HEK293 (cell line): Measurements from ENCODE around the gene GPER1.

Experiments used
- CTCF ChIA-PET: fragments of 350-600 bp; formaldehyde crosslinking; extraction: SDS; loops from one replicate; lab custom pipeline; 2021; ENCODE audit warnings: antibody characterized with exemption; lab: Yijun Ruan, JAX
- POLR2A ChIA-PET: fragments of 300-600 bp; formaldehyde crosslinking; extraction: SDS; loops from one replicate; lab custom pipeline; 2020; ENCODE audit warnings: antibody characterized with exemption, inconsistent platforms; lab: Yijun Ruan, JAX
- H3K27ac ChIP-seq: fragments of 200-500 bp; sonication (Bioruptor generic); 2 replicates; pipeline ENCODE4 v1.5.1; 2014; ENCODE audit warnings: low read depth, low read length, control low read depth, inconsistent platforms; ENCODE audit errors: extremely low read depth
- H3K36me3 ChIP-seq, 2 experiments: fragments of 200-500 bp in 1 of 2; sonication (Bioruptor generic) in 1 of 2; 1 replicate in 1 of 2; 2 replicates in 1 of 2; pipeline ENCODE4 v1.5.1; 2014 to 2017; ENCODE audit warnings: inconsistent platforms in 2 of 2, low read length in 2 of 2; ENCODE audit not compliant: control insufficient read depth in 2 of 2, insufficient read depth in 1 of 2
- H3K4me1 ChIP-seq: fragments of 200-500 bp; sonication (Bioruptor generic); 2 replicates; pipeline ENCODE4 v1.5.1; 2014; ENCODE audit warnings: mild to moderate bottlenecking, low read length, inconsistent platforms; ENCODE audit not compliant: control insufficient read depth, insufficient read depth
- H3K4me3 ChIP-seq: 2 replicates; pipeline ENCODE4 v1.5.1; 2011; ENCODE audit warnings: low read depth, mild to moderate bottlenecking, control low read depth, low read length, moderate library complexity
- H3K9me3 ChIP-seq: fragments of 200-500 bp; sonication (Bioruptor generic); 2 replicates; pipeline ENCODE4 v1.5.1; 2014; ENCODE audit warnings: low read depth, low read length, inconsistent platforms; ENCODE audit not compliant: control insufficient read depth, insufficient read depth
- BCL11A ChIP-seq: fragments of 450-650 bp; formaldehyde crosslinking; IDR thresholded peaks from 2 replicates; pipeline ENCODE4 v1.5.1; 2016; ENCODE audit warnings: low read depth, missing biosample characterization, missing genetic modification characterization
- GFI1B ChIP-seq: fragments of 450-650 bp; formaldehyde crosslinking; IDR thresholded peaks from 2 replicates; pipeline ENCODE4 v1.5.1; 2016; ENCODE audit warnings: missing biosample characterization, missing genetic modification characterization
- GLI4 ChIP-seq: fragments of 450-650 bp; formaldehyde crosslinking; IDR thresholded peaks from 2 replicates; pipeline ENCODE4 v1.5.1; 2016; ENCODE audit warnings: missing biosample characterization, missing genetic modification characterization
- HOXA7 ChIP-seq: sonication (generic); formaldehyde crosslinking; IDR thresholded peaks from 2 replicates; pipeline ENCODE4 v1.8.1; 2022; ENCODE audit warnings: missing genetic modification reagents, borderline replicate concordance
- KLF16 ChIP-seq: fragments of 450-650 bp; formaldehyde crosslinking; IDR thresholded peaks from 2 replicates; pipeline ENCODE4 v1.5.1; 2017; ENCODE audit warnings: missing biosample characterization, missing genetic modification characterization
- PBX3 ChIP-seq: sonication (generic); formaldehyde crosslinking; IDR thresholded peaks from 2 replicates; pipeline ENCODE4 v1.8.1; 2022; ENCODE audit warnings: mild to moderate bottlenecking, moderate library complexity, missing genetic modification reagents
- TCF7L2 ChIP-seq: IDR thresholded peaks from 2 replicates; pipeline ENCODE4 v1.6.1; 2011; ENCODE audit warnings: low read depth, mild to moderate bottlenecking, inconsistent platforms, low read length, moderate library complexity, borderline replicate concordance
- WT1 ChIP-seq: fragments of 450-650 bp; formaldehyde crosslinking; IDR thresholded peaks from 2 replicates; pipeline ENCODE4 v1.5.1; 2016; ENCODE audit warnings: missing biosample characterization, missing genetic modification characterization
- ZBTB1 ChIP-seq: fragments of 450-650 bp; formaldehyde crosslinking; IDR thresholded peaks from 2 replicates; pipeline ENCODE4 v1.5.1; 2016; ENCODE audit warnings: missing biosample characterization, missing genetic modification characterization
- ZBTB44 ChIP-seq: fragments of 450-650 bp; IDR thresholded peaks from 2 replicates; pipeline ENCODE4 v1.5.1; 2018; ENCODE audit warnings: missing biosample characterization, mild to moderate bottlenecking, missing genetic modification characterization
- ZBTB8A ChIP-seq: fragments of 450-650 bp; formaldehyde crosslinking; IDR thresholded peaks from 2 replicates; pipeline ENCODE4 v1.5.1; 2016; ENCODE audit warnings: missing biosample characterization, missing genetic modification characterization
- ZFP37 ChIP-seq: fragments of 450-650 bp; formaldehyde crosslinking; IDR thresholded peaks from 2 replicates; pipeline ENCODE4 v1.5.1; 2016; ENCODE audit warnings: missing biosample characterization, missing genetic modification characterization
- ZNF121 ChIP-seq: fragments of 450-650 bp; formaldehyde crosslinking; IDR thresholded peaks from 2 replicates; pipeline ENCODE4 v1.5.1; 2016; ENCODE audit warnings: missing biosample characterization, missing genetic modification characterization
- ZNF19 ChIP-seq: fragments of 450-650 bp; formaldehyde crosslinking; IDR thresholded peaks from 2 replicates; pipeline ENCODE4; 2016; ENCODE audit warnings: missing biosample characterization, missing genetic modification characterization, low read depth
- ZNF221 ChIP-seq: fragments of 450-650 bp; formaldehyde crosslinking; IDR thresholded peaks from 2 replicates; pipeline ENCODE4 v1.5.1; 2017; ENCODE audit warnings: missing biosample characterization, missing genetic modification characterization, borderline replicate concordance
- ZNF23 ChIP-seq: fragments of 450-650 bp; formaldehyde crosslinking; IDR thresholded peaks from 2 replicates; pipeline ENCODE4 v1.5.1; 2016; ENCODE audit warnings: missing biosample characterization, missing genetic modification characterization, borderline replicate concordance
- ZNF24 ChIP-seq: fragments of 450-650 bp; formaldehyde crosslinking; IDR thresholded peaks from 2 replicates; pipeline ENCODE4 v1.5.1; 2016; ENCODE audit warnings: missing biosample characterization, missing genetic modification characterization
- ZNF266 ChIP-seq: fragments of 450-650 bp; formaldehyde crosslinking; IDR thresholded peaks from 2 replicates; pipeline ENCODE4 v1.5.1; 2016; ENCODE audit warnings: missing biosample characterization, missing genetic modification characterization, low read depth
- ZNF274 ChIP-seq, 2 experiments: fragments of 200-500 bp in 1 of 2; fragments of 450-650 bp in 1 of 2; sonication (Bioruptor generic) in 1 of 2; formaldehyde crosslinking in 1 of 2; IDR thresholded peaks; 2 replicates each; pipeline versions ENCODE4 v1.5.1 to v1.6.1; 2014 to 2016; ENCODE audit warnings: borderline replicate concordance in 1 of 2, inconsistent platforms in 1 of 2, low read length in 1 of 2, missing biosample characterization in 1 of 2, missing genetic modification characterization in 1 of 2
- ZNF335 ChIP-seq: fragments of 450-650 bp; formaldehyde crosslinking; conservative IDR thresholded peaks from 2 replicates; pipeline ENCODE4 v1.5.1; 2016; ENCODE audit warnings: missing biosample characterization, missing genetic modification characterization
- ZNF350 ChIP-seq: fragments of 450-650 bp; formaldehyde crosslinking; IDR thresholded peaks from 2 replicates; pipeline ENCODE4 v1.5.0; 2017; ENCODE audit warnings: missing biosample characterization, mild to moderate bottlenecking, missing genetic modification characterization
- ZNF366 ChIP-seq: fragments of 450-650 bp; formaldehyde crosslinking; conservative IDR thresholded peaks from 2 replicates; pipeline ENCODE4 v1.5.1; 2016; ENCODE audit warnings: missing biosample characterization, missing genetic modification characterization
- ZNF391 ChIP-seq: fragments of 450-650 bp; formaldehyde crosslinking; IDR thresholded peaks from 2 replicates; pipeline ENCODE4 v1.5.1; 2016; ENCODE audit warnings: low read depth, missing biosample characterization, missing genetic modification characterization, borderline replicate concordance
- ZNF433 ChIP-seq: fragments of 450-650 bp; formaldehyde crosslinking; IDR thresholded peaks from 2 replicates; pipeline ENCODE4 v1.5.1; 2016; ENCODE audit warnings: missing biosample characterization, missing genetic modification characterization, low read depth
- ZNF530 ChIP-seq: fragments of 450-650 bp; formaldehyde crosslinking; IDR thresholded peaks from 2 replicates; pipeline ENCODE4 v1.5.1; 2016; ENCODE audit warnings: low read depth, missing biosample characterization, missing genetic modification characterization
- ZNF558 ChIP-seq: fragments of 450-650 bp; formaldehyde crosslinking; IDR thresholded peaks from 2 replicates; pipeline ENCODE4 v1.5.1; 2016; ENCODE audit warnings: missing biosample characterization, missing genetic modification characterization
- ZNF660 ChIP-seq: fragments of 450-650 bp; IDR thresholded peaks from 2 replicates; pipeline ENCODE4 v1.5.1; 2018; ENCODE audit warnings: missing biosample characterization, mild to moderate bottlenecking, missing genetic modification characterization
- ZNF664 ChIP-seq: fragments of 450-650 bp; formaldehyde crosslinking; IDR thresholded peaks from 2 replicates; pipeline ENCODE4 v1.5.1; 2016; ENCODE audit warnings: missing biosample characterization, missing genetic modification characterization
- ZNF76 ChIP-seq: fragments of 450-650 bp; formaldehyde crosslinking; IDR thresholded peaks from 2 replicates; pipeline ENCODE4; 2016; ENCODE audit warnings: low read depth, missing biosample characterization, missing genetic modification characterization, borderline replicate concordance
- ZXDB ChIP-seq: fragments of 450-650 bp; formaldehyde crosslinking; IDR thresholded peaks from 2 replicates; pipeline ENCODE4 v1.5.1; 2016; ENCODE audit warnings: missing biosample characterization, missing genetic modification characterization
- TF ChIP-seq, protein P1 (sequence below): fragments of 450-650 bp; formaldehyde crosslinking; IDR thresholded peaks from 2 replicates; pipeline ENCODE4 v1.5.1; 2016; ENCODE audit warnings: missing biosample characterization, missing genetic modification characterization

The GPER1 gene

DNA sequence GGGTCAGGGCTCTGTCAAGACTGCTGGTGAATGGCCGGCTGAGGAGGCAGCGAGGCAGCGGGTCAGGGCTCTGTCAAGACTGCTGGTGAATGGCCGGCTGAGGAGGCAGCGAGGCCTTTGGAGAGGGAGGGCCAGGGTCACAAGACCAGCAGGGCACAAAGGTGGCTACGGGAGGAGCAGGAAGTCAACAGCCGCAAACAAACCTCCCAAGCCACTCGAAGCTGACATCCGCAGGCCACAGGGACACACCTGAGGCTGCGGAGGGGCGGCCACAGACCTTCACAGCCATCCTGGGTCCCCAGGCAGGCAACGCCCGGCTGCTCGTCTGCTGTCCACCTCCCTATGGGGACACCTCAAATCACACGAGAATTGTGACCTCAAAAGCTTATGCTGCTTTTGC lies 8.9 kb upstream of the GPER1 start (continued):
- TF ChIP-seq ZNF24 (tag by site-specific recombination) (no peak), HOXA7 (CRISPR knock-in tag) (no peak), ZNF19 (tag by site-specific recombination) (no peak), ZNF121 (tag by site-specific recombination) (no peak), ZNF221 (tag by site-specific recombination) (no peak), ZNF366 (tag by site-specific recombination) (no peak), ZFP37 (no peak), ZNF530 (tag by site-specific recombination) (no peak)

- ChIA-PET CTCF (interaction anchor here (0.6 to 1.8 kb wide), 4 partner anchors 14 to 759 kb away, joined by 3 to 8 read pairs (median 4); no protein-coding TSS in a partner anchor), POLR2A (no interaction called here)
- Histone ChIP-seq H3K4me3 (no peak overlapping the region), H3K4me1 (peaks cover 8% of the 10 kb centered on the region), H3K36me3 (no peaks in the 10 kb centered on the region), H3K27ac (no peak overlapping the region), H3K9me3 (no peaks in the 10 kb centered on the region)
- no peak for TF ChIP-seq ZNF76 (tag by site-specific recombination)
- TF ChIP-seq ZBTB44 (tag by site-specific recombination): no peak
- TF ChIP-seq ZXDB: no peak
- no peak for TF ChIP-seq ZBTB8A (tag by site-specific recombination)
- TF ChIP-seq ZNF23: no peak
- TF ChIP-seq, protein P1, sequence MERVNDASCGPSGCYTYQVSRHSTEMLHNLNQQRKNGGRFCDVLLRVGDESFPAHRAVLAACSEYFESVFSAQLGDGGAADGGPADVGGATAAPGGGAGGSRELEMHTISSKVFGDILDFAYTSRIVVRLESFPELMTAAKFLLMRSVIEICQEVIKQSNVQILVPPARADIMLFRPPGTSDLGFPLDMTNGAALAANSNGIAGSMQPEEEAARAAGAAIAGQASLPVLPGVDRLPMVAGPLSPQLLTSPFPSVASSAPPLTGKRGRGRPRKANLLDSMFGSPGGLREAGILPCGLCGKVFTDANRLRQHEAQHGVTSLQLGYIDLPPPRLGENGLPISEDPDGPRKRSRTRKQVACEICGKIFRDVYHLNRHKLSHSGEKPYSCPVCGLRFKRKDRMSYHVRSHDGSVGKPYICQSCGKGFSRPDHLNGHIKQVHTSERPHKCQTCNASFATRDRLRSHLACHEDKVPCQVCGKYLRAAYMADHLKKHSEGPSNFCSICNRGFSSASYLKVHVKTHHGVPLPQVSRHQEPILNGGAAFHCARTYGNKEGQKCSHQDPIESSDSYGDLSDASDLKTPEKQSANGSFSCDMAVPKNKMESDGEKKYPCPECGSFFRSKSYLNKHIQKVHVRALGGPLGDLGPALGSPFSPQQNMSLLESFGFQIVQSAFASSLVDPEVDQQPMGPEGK (tag by site-specific recombination): no peak
- no peak for TF ChIP-seq ZBTB1 (tag by site-specific recombination)
- no peak for TF ChIP-seq KLF16
- TF ChIP-seq ZNF266 (tag by site-specific recombination): no peak
- TF ChIP-seq ZNF660 (tag by site-specific recombination): no peak
- no peak for TF ChIP-seq ZNF433 (tag by site-specific recombination)
- no peak for TF ChIP-seq ZNF558
Observed at GRCh38 chr7:1079546-1079945, 8.4 kb upstream of the GPER1 start.

DNA sequence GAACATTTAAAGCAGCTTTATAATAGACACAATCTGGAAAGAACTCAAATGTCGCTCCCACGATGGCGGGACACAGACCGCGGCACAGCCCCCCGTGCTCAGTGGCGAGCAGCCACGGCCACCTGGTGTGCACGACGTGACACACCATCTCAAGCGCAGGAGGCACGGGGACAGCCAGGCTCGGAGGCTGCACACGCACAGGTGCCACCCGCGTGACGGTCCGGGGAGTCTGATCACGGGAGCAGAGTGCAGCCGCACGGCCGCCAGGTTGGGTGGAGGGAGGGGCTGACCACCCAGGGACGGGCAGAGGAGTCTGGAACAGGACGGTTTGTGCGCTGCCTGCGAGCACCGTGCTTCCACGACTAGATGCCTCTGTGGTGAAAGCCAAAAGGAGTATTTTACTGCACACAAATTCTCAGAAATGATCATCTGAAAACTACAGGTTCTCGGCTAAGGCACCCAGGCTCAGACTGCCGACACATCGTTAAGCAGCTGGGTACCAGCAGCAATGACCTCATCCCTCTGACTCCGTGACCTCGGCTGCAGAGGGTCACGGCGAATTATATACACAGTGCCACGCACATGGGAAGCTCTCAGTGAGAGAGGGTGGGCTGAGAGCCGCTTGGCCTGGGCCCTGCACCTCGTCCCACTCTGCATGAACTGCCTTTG lies 7.5 kb upstream of the GPER1 start:
- CTCF ChIA-PET: interaction anchor here (0.7 to 1.8 kb wide), 4 partner anchors 10 to 55 kb away, joined by 3 to 8 read pairs (median 4); no protein-coding TSS in a partner anchor
- POLR2A ChIA-PET: interaction anchor here (0.5 kb wide), 1 partner anchor 71 kb away, joined by 4 read pairs; no protein-coding TSS in a partner anchor
- H3K36me3 ChIP-seq: no peaks in the 10 kb centered on the region
- H3K27ac ChIP-seq: no peak overlapping the region
- no peaks in the 10 kb centered on the region for H3K9me3 ChIP-seq
- H3K4me3 ChIP-seq: no peak overlapping the region
- H3K4me1 ChIP-seq: peaks cover 8% of the 10 kb centered on the region
- TF ChIP-seq WT1: no peak
- TF ChIP-seq ZNF335 (tag by site-specific recombination): no peak
- no peak for TF ChIP-seq ZNF664 (tag by site-specific recombination)
- TF ChIP-seq PBX3 (CRISPR knock-in tag): no peak
- TF ChIP-seq ZNF391 (tag by site-specific recombination): no peak
- TF ChIP-seq GFI1B (tag by site-specific recombination): no peak
- no peak for TF ChIP-seq TCF7L2
- no peak for TF ChIP-seq BCL11A
- no peak for TF ChIP-seq ZNF274 (IDR thresholded peaks at IDR 0.05; ENCODE audit: low read length)
- TF ChIP-seq ZNF274 (tag by site-specific recombination; IDR thresholded peaks at IDR 0.05; ENCODE audit: borderline replicate concordance): no peak
- TF ChIP-seq GLI4 (tag by site-specific recombination): no peak
- no peak for TF ChIP-seq ZNF558
- no peak for TF ChIP-seq ZNF350 (tag by site-specific recombination)
- TF ChIP-seq ZNF366 (tag by site-specific recombination): no peak
